ENCODE measurements around the gene DPH7.
"Not testable (repeated sequence)": the region's sequence is repeated elsewhere in the genome, so short reads cannot be mapped to it uniquely, and the experiment has no call there.

The DPH7 gene

DNA sequence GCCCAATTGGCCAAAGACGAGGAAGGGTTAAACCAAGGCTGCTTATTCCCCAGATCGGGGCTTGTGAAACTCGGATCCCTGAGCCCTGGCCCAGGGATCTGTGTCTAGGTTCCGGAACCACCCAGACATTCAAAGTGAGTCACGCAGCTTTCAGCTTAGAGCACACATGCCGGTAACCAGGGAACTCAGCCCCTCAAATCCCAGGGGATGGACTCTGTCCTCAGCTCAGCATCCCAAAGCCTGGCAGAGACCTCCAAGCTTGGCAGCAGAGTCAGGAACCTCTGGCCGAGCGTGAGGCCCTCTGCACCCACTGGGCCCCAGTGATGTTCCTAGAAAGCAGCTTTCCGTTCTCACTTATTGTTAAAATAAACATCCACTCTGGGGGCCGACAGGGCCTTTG is 33.6 kb downstream of the DPH7 start:
- no peak for DNase-seq

DNA sequence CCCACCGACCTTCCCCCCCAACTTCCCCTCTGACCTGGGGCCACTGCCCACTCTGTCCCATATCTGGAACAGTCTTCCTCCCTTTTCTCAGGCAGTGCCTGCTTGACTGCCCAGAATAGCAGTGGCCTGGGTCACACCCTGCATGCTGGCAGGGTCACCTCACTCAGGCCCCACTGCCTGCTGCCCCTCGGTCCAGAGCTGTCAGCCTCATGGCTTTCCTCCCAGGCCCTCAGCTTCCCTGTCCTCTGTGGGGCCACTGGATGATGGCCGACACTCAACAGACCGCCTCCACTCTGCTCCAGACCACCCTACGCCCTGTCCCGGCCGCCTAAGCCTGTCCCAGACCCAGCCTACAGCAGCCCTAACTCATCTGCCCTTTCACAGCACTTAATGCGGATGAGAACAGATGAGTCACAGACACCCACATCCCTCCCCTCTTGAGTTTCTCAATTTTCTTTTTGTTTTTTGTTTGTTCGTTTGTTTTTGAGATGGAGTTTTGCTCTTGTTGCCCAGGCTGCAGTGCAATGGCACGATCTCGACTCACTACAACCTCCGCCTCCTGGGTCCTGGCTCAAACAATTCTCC is 34.5 kb downstream of the DPH7 start:
- DNase-seq, result no peak

DNA sequence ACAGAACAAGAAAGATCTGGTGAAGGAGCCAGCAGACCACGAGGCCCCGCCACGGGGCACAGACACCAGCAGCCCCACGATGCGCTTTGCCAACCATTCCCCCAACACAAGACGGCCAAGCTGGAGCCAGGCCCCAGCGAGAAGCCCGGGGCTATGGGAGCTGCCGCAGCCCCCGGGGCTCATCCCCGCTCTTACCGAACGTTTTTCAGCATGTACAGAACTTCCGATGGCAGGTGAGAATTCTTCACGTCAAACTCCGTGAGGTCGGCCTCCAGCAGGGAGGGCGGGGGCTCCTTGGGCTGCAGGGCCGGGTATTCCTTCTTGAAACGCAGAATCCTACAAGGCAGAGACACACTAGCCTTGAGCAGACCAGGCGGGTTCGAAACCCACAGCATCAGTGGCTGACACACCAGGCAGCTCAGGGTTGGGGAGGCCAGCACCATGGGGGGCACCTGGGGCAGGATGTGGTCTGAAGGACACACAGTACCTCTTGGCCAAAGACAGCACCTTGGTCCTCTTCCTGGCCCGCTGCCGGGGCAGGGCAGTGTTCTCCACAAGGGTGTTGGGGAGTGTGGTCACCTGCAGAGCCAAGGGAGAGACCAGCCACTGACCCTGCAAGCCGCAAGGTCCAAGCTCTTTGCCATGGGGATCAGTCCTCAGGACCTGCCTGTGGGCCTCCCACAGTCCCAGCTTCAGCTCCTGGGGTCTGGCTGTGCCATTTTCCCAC is 35.3 kb downstream of the DPH7 start:
- no peak for DNase-seq

DNA sequence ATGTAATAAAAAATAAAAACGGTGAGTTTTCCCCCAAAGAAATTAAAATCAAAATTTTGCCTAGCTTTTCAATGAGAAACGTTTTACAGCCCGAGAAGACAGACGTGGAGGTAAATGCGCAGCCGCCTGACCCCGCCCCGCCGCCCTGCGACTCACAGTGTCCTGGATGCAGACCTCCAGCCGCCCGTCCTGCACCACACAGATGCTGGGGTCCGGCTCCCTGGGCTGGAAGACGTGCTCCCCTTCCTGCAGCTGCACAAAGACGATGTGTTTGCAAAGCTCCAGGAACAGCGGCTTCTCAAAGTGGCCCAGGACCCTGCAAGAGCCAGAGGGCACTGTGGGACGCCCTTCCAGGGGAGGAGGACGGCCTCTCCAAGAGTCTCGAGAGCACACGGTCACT is 36.2 kb downstream of the DPH7 start:
- DNase-seq, result no peak

DNA sequence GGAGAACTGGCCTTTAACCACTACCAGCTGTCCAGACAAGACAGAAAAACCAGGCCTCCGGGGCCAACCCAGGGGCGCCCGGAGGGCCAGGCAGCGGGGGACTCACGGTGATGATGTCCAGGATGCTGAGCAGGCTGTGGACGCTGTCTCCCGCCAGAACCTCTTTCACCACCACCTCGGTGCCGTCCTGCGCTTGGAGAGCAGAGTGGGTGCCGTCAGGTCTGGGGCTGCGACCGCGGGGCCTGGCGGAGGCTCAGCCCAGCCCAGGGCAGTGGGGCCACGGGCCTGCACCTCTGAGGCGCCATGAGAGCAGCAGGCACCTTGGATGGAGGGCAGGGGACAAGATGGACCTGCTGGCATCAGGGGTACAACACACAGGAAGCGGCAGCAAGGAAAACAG is 38.2 kb downstream of the DPH7 start:
- no peak for DNase-seq

DNA sequence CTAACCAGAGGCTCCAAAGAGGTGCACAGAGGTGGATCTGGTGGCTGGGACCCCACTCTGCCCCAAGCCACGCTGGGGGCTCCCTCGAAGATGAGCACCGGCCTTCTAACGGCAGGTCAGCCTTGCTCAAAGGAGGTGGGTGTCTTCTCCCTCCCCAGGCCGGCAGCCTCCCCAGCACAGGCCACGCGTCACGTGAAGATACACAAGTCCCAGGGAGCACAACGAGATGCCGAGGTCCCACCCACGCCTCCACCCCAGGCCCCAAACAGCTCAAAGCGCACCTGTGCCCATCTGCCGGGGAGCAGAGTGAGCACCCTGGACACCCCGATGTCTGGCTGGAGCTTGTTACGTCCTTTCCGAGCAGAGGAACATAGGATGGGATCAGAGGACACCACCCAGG is 40.7 kb downstream of the DPH7 start:
- no peak for DNase-seq

DNA sequence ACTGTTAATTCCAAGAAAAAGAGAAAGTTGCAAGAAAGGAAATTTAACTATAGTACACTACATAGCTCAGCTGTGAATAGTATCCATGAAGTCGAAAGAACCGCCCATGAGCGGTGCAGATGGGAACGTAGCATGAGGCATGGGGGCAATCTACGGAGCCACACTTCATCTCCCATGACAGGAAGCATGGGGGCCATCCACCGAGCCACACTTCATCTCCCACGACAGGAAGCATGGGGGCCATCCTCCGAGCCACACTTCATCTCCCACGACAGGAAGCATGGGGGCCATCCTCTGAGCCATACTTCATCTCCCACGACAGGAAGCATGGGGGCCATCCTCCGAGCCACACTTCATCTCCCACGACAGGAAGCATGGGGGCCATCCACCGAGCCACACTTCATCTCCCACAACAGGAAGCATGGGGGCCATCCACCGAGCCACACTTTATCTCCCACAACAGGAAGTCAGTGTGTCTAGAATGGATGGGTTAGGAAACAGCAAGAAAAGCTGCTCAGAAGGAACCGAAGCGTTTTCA is 42.1 kb downstream of the DPH7 start:
- not testable (repeated sequence) for DNase-seq

DNA sequence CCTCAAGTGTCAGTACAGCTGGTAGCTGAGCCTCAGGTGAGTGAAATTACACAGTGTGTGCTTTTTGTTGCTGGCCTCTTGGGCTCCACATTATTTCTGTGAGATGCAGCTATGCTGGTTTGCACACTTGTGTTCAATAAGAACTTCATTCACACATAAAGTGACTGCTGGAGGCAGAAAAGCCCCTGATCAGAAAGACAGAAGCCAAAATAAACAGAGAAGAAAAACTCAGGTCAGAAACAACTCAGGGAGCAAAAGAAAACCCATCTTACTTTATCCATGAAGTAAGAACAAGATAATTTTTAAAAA is 43.7 kb downstream of the DPH7 start:
- DNase-seq, result no peak

DNA sequence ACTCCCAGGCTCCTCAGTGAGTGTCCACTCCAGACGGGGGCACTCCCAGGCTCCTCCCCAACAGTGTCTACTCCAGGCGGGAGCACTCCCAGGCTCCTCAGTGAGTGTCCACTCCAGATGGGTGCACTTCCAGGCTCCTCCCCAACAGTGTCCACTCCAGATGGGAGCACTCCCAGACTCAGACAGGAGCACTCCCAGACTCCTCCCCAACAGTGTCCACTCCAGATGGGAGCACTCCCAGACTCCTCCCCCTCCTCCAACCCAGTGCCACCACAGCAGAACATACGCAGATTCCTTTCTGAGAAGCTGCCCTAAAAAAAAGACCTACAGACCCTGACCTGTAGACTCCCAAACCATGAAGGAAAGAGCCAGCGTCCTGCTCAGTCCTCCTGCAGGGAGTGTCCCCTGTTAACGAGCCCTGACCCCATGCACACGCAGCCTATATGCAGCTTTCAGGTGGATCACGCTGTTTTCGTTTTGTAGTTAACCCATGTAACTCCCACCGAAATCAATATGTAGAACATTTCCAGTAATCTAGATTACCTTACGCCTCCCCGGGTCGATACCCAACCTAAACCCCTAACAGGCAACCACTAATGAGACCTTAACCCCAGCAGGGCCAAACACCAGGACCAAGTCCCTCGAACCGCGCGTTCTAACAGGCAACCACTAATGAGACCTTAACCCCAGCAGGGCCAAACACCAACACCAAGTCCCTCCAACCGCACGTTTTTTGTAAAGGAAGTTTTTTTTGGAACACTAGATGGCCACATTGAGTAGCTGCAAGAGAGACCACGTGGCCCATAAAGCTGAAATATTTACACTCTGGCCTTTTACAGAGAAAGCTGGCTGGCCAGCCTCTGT is 44.2 kb downstream of the DPH7 start:
- peak; percentile 82 for DNase-seq

DNA sequence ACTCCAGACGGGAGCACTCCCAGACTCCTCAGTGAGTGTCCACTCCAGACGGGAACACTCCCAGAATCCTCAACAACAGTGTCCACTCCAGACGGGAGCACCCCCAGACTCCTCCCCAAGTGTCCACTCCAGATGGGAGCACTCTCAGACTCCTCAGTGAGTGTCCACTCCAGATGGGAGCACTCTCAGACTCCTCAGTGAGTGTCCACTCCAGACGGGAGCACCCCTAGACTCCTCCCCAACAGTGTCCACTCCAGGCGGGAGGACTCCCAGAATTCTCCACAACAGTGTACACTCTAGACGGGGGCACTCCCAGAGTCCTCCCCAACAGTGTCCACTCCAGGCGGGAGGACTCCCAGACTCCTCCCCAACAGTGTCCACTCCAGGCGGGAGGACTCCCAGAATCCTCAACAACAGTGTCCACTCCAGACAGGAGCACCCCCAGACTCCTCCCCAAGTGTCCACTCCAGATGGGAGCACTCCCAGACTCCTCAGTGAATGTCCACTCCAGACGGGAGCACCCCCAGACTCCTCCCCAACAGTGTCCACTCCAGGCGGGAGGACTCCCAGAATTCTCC is 45.7 kb downstream of the DPH7 start:
- DNase-seq, result not testable (repeated sequence)

DNA sequence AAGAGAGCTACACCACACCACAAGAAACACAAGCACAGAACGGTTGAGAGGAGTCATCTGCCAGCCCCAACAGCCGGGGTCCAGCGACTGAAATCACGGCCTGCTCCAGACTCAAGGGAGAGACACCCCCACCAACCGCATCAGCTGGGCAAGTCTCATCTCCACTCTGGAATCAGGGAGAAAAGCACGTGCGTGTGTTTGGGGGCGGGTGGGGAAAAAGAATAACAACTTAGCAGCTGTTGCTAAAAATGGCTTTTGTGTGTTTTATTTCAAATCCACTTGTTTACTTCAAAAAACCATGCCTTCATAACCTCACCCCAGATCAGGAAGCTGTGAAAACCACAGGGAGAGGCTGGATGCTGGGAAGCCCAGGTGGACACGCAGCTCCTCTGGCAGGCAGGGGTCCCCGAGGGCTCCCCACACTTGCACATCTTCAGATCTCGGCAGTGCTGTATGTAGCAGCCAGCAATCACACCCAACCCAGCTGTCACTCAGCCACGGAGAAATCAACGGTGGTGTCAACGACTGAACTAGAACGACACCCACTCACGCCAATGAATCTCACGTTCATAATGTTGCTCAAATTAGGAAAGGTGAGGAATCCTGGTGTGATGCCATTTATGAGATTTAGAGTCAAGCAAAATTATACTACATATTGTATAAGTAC is 47.5 kb downstream of the DPH7 start:
- DNase-seq, result no peak

DNA sequence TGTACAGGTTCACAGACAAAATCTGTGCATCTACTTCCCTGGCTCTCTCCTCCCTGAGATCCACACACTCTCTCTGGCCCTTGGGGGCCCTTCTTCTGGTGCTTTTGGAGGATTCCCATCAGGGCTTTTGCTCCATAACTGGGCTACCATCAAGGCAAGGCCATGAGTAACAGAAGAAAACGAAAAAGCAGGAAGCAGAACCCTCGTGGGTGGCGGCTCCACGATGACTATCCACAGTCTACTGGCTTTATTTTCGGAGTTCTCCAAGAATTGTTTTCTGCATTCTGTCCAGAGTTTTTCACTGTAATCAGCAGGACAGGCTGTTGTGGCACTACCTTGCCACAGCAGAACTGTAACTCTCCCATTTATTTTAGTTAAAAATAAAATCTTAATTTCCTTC is 48.4 kb downstream of the DPH7 start:
- no peak for DNase-seq

DNA sequence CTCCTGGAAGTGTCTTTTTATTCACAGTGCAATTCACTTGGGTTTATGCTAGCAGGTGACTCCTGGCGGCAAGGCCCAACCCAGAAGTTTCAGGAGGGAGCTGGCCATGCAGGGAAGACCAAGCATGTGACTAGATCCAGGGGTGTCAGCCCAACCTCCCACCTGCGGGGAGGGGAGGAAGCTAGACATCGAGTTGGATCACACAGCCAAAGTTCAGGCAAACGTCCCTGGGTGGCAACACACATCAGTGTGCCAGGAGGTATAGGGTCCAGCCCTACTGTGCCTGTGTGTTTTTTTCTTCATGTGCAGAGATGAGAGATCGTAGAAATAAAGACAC is 53.8 kb downstream of the DPH7 start:
- no peak for DNase-seq

DNA sequence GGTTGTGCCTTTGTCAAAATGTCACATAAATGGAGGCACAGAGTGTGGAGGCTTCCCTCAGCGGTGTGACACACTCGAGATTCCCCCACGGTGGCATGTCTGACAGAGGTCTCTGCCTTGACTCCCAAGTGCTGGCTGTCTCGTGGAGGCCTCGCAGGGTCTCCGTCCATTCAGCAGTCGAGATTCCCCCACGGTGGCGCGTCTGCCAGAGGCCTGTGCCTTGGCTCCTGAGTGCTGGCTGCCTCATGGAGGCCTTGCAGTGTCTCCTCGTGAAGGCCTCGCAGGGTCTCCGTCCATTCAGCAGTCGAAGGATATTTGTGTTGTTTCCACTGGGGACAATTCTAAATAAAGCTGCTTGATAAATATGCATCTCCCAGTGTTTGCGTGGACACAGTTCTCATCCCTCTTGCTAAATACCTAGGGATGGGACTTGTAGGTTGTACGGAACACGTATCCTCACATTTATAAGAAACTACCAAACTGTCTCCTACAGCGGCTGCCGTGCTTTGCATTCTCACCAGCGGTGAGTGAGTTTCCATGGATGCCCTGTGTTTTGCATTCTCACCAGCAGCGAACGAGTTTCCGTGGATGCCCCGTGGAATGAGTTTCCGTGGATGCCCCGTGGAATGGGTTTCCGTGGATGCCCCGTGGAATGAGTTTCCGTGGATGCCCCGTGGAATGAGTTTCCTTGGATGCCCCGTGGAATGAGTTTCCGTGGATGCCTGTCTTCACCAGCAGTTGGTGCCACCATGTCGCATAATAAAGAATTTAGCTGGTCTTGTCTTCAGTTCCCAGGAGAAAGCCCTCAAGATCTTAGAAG is 54.4 kb downstream of the DPH7 start:
- DNase-seq, result no peak

DNA sequence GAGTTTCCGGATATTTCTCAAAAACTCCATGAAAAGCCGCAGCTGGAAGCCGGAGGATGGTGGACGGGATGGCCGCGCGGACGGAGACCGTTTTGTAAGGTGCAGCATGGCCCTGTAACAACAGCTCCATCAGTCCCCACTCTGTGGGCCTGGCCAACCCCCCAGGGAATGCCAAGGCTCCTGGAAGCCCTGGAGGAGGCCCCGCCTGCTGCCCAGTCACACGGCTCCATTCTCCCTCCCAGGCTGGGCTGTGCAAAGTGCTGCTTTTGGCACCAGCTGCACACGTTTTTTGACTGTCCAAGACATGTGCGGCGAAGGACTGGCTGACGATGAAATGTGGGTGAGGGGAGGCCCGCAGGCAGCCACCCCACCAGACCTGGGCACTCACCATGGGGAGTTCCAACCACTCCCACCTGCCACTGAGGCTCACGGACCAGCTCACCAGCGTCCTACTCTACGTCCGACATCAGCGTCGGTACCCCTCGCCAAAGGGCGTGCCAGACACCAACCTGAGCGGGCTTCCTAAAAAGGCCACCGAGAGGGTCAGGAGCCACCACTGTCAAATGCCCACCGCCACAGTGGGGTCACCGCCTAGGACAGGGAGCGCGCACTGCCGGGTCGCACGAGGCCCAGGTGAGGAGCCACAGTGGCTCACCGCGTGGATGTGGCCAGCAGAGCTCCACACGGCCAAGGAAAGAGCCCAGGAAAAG is 55.8 kb downstream of the DPH7 start:
- DNase-seq, result no peak

DNA sequence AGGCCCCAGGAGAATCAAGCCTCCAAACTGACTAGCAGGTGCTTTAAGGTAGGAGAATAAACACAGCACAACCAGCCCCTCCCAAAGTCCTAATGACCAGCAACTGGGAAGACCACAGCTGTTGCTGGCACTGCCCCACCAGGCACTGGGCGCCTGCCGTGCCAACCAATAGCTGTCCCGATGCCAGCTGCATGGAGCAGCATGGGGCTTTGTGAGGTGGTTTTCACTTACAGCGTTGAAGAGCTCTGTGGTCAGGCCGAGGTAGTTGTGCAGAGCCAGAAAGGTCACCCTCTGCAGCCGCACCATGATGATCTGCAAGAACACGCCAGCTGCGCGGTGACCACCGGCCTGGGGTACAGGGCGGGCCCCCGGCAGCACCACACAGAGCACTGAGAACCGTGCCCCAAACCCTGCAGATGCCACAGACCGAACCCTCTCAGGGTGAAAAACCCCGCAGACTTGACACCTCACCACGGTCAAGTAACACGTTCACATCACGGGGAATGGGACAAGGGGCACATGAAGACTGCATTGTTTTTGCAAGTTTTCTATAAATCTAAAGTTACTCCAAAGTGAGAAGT is 57.2 kb downstream of the DPH7 start:
- DNase-seq, result peak; percentile 60

DNA sequence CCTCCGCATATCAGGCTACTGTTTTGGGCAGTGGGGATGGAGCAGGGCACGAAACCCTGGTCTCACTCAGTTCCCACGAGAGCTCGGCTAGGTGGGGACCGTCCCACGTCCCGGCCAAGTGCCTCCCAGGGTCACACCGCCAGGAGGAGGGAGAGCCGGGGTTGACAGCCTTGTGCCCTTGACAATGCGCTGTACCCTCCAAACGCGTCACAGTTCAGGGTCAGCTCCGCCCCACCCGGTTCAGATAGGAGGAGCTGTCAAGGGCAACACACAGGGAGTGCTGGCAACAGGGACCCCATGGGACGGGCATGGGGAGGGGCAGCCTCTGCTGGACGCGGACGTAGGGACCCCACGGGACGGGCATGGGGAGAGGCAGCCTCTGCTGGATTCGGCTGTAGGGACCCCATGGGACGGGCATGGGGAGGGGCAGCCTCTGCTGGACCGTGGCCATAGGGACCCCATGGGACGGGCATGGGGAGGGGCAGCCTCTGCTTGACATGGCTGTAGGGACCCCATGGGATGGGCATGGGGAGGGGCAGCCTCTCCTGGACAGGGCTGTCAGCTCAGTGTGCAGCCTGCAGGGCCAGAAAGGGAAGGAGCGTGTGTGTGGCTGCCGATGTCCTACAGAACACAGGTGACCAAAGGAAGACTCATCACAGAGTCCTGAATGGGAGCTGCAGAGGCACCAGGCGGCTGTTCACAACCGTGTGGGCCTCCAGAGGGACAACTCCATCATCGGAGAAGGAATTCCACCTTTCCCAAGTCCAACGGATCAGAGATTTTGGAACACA is 57.9 kb downstream of the DPH7 start:
- no peak for DNase-seq

DNA sequence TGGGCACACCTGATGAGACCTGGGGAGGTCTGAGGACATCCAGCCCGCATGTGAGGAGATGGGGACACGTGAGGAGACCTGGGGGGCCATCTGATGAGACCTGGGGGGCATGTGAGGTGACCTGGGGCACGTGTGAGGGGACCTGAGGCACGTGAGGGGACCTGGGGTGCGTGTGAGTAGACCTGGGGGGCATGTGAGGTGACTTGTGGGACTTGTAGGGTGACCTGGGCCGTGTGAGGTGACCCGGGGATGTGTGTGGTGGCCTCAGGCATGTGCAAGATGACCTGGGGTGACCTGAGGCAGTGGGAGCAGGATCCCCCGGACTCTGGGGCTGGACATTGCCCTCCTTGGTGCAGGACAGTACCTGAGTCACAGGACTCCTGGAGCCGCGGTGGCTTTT is 59.2 kb downstream of the DPH7 start:
- no peak for DNase-seq

DNA sequence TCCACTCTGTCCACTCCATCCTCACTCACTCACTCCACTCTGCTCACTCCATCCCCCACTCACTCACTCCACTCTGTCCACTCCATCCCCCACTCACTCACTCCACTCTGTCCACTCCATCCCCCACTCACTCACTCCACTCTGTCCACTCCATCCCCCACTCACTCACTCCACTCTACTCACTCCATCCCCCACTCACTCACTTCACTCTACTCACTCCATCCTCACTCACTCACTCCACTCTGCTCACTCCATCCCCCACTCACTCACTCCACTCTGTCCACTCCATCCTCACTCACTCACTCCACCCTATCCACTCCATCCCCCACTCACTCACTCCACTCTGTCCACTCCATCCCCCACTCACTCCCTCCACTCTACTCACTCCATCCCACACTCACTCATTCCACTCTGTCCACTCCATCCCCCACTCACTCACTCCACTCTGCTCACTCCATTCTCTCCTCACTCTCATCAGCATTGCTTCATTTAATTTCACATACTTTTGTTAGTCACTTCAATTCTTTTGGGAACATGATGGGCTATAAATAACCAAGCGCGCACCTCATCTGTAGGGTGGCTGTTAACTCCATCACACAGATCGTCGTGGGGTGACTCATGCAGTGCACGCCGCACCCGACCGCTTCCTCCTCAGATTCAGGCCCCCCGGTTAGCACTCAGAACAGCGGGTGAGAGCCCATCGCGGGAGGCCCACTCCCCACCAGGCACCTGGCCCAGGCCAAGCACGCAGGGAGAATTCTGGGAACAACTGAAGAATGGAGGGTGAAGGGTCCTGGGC is 59.9 kb downstream of the DPH7 start:
- DNase-seq, result not testable (repeated sequence)

All from NCI-H2029 (cell line).